NCI-H526 treated with DMSO at 0.1 percent for 48 hours (cell line): ENCODE results near the gene AIG1.
"Not testable (repeated sequence)": the region's sequence is repeated elsewhere in the genome, so short reads cannot be mapped to it uniquely, and the experiment has no call there.

Source experiments
- DNase-seq: peaks from one replicate; lab custom pipeline; 2025; lab: John Stamatoyannopoulos, UW

Gene AIG1

GRCh38 chr6:143331362-143331761 is 270.7 kb downstream of the AIG1 start:
- no peak for DNase-seq

DNA sequence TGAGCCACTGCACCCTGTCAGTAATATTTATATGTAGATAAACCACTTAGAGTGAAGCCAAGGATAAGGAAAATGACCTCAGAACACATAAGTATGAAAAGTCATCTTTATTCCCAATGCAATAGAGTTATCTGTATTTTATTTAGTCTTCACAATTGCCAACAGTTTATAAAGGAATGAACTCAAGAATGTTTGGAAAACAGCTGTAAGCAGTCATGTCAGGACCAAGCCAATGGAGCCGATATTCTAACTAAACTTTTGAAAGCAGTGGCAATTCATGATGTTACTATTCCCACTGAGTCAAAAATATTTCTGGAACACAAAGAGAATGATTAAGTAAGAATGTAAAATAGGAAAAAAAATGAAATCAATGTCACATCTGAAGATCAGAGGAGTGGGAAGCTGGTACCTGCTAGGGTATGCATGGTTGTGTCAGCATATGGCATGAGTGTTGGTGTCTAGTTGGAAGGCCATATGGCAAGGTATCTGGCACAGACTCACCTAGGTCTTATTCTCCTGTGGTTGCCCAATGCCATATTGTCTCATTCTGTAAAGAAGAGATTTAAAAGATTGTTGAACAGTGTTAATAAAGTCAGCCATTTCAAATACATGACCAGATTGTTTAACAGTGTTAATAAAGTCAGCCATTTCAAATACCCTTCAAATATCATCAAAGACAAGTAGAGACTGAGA is 271.6 kb downstream of the AIG1 start:
- DNase-seq = no peak

GRCh38 chr6:143333081-143333480 is 272.4 kb downstream of the AIG1 start:
- no peak for DNase-seq

- DNase-seq = no peak
Measured at GRCh38 chr6:143333749-143334520, 273.2 kb downstream of the AIG1 start.

DNA sequence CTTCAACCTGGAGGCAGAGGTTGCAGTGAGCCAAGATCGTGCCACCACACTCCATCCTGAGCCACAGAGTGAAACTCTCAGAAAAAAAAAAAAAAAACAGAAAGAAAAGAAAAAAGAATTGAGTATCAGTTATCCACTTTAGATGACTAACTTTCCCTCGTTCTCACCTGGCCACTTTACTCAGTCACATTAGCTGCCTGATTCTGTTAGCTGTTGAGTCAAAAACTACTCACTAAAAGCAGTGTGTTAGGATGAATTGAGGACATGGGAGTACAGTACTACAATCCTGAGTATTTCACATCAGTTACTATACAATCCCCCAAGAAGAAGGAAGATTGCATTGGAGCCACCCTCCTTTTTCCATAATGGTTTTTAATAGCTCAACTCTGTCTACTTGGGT is 275.2 kb downstream of the AIG1 start:
- no peak for DNase-seq

GRCh38 chr6:143336446-143337152 is 275.9 kb downstream of the AIG1 start:
- no peak for DNase-seq

GRCh38 chr6:143337201-143337949 is 276.7 kb downstream of the AIG1 start:
- DNase-seq = no peak

- DNase-seq = no peak
Measured at GRCh38 chr6:143339223-143339622, 278.5 kb downstream of the AIG1 start.

- DNase-seq = not testable (repeated sequence)
Measured at GRCh38 chr6:143345477-143345876, 284.8 kb downstream of the AIG1 start.

DNA sequence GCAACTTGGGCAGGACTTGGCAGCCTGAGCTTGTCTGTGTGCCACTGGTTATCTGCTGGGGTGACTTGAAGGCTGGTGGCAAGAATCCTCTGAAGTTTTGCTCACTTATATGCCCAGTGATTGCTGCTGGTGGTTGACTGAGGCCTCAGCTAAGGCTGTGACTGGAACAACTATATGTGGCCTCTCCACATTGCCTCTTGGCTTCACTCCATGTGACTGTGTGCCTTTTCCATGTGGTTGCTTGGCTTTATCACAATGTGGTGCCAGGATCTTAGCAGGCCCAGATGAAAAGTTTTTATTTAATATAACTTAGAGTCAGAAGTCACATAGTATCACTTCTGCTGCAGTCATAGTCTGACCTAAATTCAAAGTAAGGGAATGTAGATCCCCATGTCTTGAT is 285.3 kb downstream of the AIG1 start:
- no peak for DNase-seq

DNA sequence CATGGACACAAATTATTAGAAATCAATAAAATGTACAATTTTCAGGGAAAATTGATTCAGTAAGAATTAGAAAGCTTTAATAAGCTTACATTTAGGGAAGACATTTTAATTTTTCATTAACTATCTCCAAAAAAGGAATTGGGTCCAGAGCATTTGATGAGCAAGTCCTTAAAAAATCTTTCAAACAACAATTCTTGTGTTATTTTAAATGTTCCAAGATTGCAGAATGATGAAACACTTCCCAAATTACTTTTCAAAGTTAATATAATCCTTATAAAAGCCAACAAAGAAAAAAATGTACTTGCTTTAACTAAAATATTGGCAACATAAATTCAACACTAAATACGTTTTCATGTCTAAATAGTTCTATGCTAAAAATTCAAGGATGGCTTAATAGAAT is 287.8 kb downstream of the AIG1 start:
- no peak for DNase-seq

DNA sequence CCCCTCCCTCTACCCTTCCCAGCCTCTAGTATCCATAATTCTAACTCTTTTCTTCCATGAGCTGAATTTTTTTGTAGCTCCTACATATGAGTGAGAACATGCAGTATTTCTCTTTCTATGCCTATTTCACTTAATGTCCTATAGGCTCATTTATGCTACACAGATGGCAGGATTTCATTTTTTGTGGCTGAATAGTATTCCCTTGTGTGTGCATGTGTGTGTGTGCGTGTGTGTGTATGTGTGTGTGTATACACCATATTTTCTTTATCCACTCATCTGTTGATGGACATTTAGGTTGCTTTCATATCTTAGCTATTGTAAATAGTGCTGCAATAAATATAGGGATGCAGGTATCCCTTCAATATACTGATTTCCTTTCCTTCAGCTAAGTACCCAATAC is 288.8 kb downstream of the AIG1 start:
- no peak for DNase-seq

GRCh38 chr6:143356101-143356880 is 295.6 kb downstream of the AIG1 start:
- no peak for DNase-seq

DNA sequence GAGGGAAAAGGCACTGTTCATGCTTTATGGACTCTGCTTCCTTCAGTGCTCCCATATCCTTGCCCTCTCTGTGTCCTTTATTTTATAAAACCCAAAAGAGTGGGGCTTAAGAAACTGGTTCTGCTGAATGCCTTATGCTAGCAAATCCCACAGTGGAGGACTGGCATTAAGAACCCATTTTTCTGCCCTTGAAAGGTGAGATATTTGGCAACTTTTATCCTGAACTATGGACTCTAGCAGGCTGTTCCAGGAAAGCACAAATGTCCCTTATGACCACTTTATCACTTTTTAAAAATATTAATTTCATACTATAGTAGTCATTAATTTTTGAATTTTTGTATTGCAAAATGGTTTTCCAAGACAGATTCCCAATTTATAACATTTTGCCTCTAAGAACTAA is 296.5 kb downstream of the AIG1 start:
- no peak for DNase-seq

GRCh38 chr6:143357561-143358255 is 297.0 kb downstream of the AIG1 start:
- no peak for DNase-seq

DNA sequence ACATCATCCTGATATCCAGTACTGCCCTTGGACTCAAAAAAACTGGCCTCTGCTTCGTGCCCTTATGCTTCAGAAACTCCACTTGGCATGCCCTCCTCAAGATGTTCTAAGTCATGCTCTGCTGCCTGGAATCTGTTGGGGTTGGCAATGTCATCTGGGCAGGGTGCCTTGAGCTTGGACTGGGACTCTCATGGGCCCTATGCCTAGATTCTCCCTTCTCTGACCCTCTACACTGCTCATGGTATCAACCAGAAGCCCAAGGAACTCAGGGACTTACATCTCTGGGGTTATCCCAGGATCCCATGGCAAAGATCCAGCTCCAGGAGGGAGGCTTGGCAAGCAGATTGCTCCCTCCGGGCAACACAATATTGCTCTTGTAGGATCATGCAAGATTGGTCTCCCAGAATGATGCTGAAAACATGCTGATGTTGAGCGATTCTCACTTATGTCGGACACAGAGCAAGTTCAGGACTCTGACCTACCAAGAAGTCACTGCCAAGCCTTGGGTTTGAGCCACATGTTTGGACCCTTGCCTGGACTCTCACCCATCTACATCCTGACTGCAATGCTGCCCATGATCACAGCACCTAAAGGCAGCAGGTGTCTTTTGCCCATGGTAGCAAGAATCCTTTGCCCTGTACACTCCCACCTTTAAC is 301.0 kb downstream of the AIG1 start:
- DNase-seq = no peak

GRCh38 chr6:143362192-143362558 is 301.5 kb downstream of the AIG1 start:
- no peak for DNase-seq

GRCh38 chr6:143363299-143363698 is 302.6 kb downstream of the AIG1 start:
- no peak for DNase-seq

GRCh38 chr6:143368426-143368825 is 307.7 kb downstream of the AIG1 start:
- DNase-seq = no peak

- DNase-seq = no peak
Measured at GRCh38 chr6:143369971-143370370, 309.3 kb downstream of the AIG1 start.
